Measurements from ENCODE around the gene DCST2. TPM values are rescaled to one million over a fixed set of nuclear protein-coding genes. Genes with fewer than 3 reads are reported as not detected.

DCST2 gene
- total and polyA plus RNA-seq, 9 of the 15 experiments (the other 6 are each of a cell fraction or from before 2014, with no cell fraction given): 0.09 to 0.49 (median 0.11) TPM; not detected in 3

DNA sequence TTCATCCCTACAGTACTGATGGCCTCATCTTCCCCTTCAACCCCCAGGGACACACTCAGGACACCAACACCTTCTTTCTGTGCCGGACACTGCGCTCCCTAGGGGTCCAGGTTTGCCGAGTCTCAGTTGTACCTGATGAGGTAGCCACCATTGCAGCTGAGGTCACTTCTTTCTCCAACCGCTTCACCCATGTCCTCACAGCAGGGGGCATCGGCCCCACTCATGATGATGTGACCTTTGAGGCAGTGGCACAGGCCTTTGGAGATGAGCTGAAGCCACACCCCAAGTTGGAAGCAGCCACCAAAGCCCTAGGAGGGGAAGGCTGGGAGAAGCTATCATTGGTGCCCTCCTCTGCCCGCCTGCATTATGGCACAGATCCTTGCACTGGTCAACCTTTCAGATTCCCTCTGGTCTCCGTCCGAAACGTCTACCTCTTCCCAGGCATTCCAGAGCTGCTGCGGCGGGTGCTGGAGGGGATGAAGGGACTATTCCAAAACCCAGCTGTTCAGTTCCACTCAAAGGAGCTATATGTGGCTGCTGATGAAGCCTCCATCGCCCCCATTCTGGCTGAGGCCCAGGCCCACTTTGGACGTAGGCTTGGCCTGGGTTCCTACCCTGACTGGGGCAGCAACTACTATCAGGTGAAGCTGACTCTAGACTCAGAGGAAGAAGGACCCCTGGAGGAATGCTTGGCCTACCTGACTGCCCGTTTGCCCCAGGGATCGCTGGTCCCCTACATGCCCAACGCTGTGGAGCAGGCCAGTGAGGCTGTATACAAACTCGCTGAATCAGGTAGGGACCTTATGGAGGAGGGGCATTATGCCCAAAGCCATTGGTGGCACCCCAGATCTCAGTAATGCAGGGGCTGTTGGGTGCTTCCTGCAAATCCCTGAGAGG lies 45.3 kb downstream of the DCST2 start (continued):
- TF ChIP-seq, protein P1, sequence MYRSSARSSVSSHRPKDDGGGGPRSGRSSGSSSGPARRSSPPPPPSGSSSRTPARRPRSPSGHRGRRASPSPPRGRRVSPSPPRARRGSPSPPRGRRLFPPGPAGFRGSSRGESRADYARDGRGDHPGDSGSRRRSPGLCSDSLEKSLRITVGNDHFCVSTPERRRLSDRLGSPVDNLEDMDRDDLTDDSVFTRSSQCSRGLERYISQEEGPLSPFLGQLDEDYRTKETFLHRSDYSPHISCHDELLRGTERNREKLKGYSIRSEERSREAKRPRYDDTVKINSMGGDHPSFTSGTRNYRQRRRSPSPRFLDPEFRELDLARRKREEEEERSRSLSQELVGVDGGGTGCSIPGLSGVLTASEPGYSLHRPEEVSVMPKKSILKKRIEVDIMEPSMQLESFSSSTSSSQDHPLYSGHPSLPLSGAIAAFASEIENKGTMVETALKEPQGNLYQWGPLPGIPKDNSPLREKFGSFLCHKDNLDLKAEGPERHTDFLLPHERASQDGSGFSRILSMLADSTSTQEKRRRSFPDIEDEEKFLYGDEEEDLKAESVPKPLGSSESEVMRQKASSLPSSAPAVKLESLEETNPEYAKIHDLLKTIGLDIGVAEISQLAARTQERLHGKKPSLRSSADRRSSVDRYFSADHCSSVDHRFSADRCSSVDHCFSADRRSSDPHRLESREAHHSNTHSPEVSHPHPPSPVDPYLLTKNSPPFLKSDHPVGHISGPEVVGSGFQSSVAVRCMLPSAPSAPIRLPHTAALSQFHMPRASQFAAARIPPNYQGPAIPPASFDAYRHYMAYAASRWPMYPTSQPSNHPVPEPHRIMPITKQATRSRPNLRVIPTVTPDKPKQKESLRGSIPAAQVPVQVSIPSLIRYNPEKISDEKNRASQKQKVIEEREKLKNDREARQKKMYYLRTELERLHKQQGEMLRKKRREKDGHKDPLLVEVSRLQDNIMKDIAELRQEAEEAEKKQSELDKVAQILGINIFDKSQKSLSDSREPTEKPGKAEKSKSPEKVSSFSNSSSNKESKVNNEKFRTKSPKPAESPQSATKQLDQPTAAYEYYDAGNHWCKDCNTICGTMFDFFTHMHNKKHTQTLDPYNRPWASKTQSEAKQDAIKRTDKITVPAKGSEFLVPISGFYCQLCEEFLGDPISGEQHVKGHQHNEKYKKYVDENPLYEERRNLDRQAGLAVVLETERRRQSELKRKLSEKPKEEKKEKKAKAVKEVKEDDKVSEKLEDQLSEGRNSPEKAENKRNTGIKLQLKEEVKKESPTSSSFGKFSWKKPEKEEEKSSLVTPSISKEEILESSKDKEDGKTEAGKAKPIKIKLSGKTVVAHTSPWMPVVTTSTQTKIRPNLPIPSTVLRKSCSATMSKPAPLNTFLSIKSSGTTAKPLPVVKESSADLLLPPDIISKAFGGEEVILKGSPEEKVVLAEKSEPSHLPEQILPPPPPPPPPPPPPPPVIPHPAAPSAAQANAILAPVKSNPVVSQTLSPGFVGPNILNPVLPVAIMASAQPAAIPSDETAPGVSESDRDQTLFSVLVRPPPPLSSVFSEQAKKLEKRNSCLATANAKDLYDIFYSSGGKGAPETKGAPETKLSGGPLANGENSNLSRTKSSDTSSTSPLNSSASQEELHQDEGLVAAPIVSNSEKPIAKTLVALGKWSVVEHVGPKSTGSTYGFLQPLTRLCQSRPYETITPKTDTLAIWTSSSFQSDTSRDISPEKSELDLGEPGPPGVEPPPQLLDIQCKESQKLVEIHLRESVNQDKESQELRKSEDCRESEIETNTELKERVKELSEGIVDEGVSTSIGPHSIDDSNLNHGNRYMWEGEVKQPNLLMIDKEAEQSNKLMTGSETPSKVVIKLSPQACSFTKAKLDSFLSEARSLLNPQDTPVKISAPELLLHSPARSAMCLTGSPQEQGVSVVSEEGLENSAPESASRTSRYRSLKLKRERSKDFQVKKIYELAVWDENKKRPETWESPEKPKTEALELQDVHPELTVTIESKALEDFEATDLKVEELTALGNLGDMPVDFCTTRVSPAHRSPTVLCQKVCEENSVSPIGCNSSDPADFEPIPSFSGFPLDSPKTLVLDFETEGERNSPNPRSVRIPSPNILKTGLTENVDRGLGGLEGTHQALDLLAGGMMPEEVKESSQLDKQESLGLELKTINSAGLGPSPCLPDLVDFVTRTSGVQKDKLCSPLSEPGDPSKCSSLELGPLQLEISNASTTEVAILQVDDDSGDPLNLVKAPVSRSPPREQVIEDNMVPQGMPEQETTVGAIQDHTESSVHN (IDR thresholded peaks at IDR 0.05; ENCODE audit: borderline replicate concordance in 1 of 2, low read depth in 1 of 2): no peak

All from K562 (cell line).